Neural cell (in vitro differentiated cells): ENCODE data around the gene TPSAB1. TPM values are rescaled to one million over a fixed set of nuclear protein-coding genes. Genes with fewer than 3 reads are reported as not detected.

Source experiments
- H2AFZ ChIP-seq: fragments of 200-600, 300-800 bp; sonication (generic), shearing (Covaris generic); 2 replicates; pipeline ENCODE4 v1.6.0; 2014; ENCODE audit warnings: low read depth, mild to moderate bottlenecking, antibody characterized with exemption, low read length, moderate library complexity
- H3F3A ChIP-seq: fragments of 200-600 bp; shearing (Covaris generic); 2 replicates; pipeline ENCODE4 v1.6.1; 2016; ENCODE audit warnings: mild to moderate bottlenecking, moderate library complexity, mixed read lengths, antibody characterized with exemption, low read length; ENCODE audit not compliant: insufficient read depth, poor library complexity, severe bottlenecking
- H3K27ac ChIP-seq: fragments of 200-600, 300-800 bp; sonication (generic), shearing (Covaris generic); 2 replicates; pipeline ENCODE4 v1.5.1; 2014; ENCODE audit warnings: mild to moderate bottlenecking, low read length, moderate library complexity
- H3K27me3 ChIP-seq: fragments of 300-800, 200-600 bp; sonication (generic), shearing (Covaris generic); 2 replicates; pipeline ENCODE4 v1.6.0; 2014; ENCODE audit warnings: mild to moderate bottlenecking, low read depth, low read length, moderate library complexity; ENCODE audit not compliant: insufficient read depth
- H3K36me3 ChIP-seq: fragments of 300-800, 200-600 bp; sonication (generic), shearing (Covaris generic); 2 replicates; pipeline ENCODE4 v1.5.1; 2014; ENCODE audit warnings: mild to moderate bottlenecking, antibody characterized with exemption, low read length, moderate library complexity; ENCODE audit not compliant: insufficient read depth
- H3K4me2 ChIP-seq: fragments of 300-800, 200-600 bp; sonication (generic), shearing (Covaris generic); 2 replicates; pipeline ENCODE4 v1.6.0; 2014; ENCODE audit warnings: mild to moderate bottlenecking, low read length
- H3K4me3 ChIP-seq: fragments of 300-800, 200-600 bp; sonication (generic), shearing (Covaris generic); 2 replicates; pipeline ENCODE4 v1.5.1; 2014; ENCODE audit warnings: mild to moderate bottlenecking, low read length, moderate library complexity
- H3K79me2 ChIP-seq: fragments of 200-600 bp; shearing (Covaris generic); replicated peaks from 2 replicates; pipeline ENCODE4 v1.6.0; 2014; ENCODE audit warnings: mild to moderate bottlenecking, low read length, moderate library complexity; ENCODE audit not compliant: insufficient read depth
- H3K9ac ChIP-seq: fragments of 300-800, 200-600 bp; sonication (generic), shearing (Covaris generic); 2 replicates; pipeline ENCODE4 v1.6.1; 2016; ENCODE audit warnings: mild to moderate bottlenecking, low read length, mixed read lengths
- H3K9me2 ChIP-seq: fragments of 200-600 bp; shearing (Covaris generic); 2 replicates; pipeline ENCODE4 v1.6.1; 2016; ENCODE audit warnings: mild to moderate bottlenecking, low read length, mixed read lengths; ENCODE audit not compliant: insufficient read depth
- H3K9me3 ChIP-seq: fragments of 200-600, 300-800 bp; sonication (generic), shearing (Covaris generic); 2 replicates; pipeline ENCODE4 v1.6.1; 2016; ENCODE audit warnings: mild to moderate bottlenecking, mixed run types, low read length, moderate library complexity, mixed read lengths
- H4K20me1 ChIP-seq: fragments of 200-600 bp; shearing (Covaris generic); 2 replicates; pipeline ENCODE4 v1.6.1; 2016; ENCODE audit warnings: mild to moderate bottlenecking, mixed run types; ENCODE audit not compliant: insufficient read depth
- EP300 ChIP-seq: fragments of 450-650 bp; conservative IDR thresholded peaks from 2 replicates; pipeline ENCODE4 v1.6.1; 2014; ENCODE audit warnings: antibody characterized with exemption, mild to moderate bottlenecking, moderate library complexity; ENCODE audit not compliant: poor library complexity, severe bottlenecking
- EZH2 ChIP-seq: fragments of 200-600, 300-800 bp; shearing (Covaris generic), sonication (generic); IDR thresholded peaks from 2 replicates; pipeline ENCODE4 v1.6.1; 2014; ENCODE audit warnings: antibody characterized with exemption, low read length, borderline replicate concordance, mild to moderate bottlenecking; ENCODE audit not compliant: insufficient read depth, poor library complexity, severe bottlenecking
- MXI1 ChIP-seq: fragments of 450-650 bp; conservative IDR thresholded peaks from 2 replicates; pipeline ENCODE4 v1.6.1; 2014; ENCODE audit warnings: antibody characterized with exemption, mild to moderate bottlenecking; ENCODE audit not compliant: poor library complexity, severe bottlenecking
- POLR2AphosphoS5 ChIP-seq: IDR thresholded peaks from 2 replicates; pipeline ENCODE4 v1.6.1; 2012
- RAD21 ChIP-seq: fragments of 450-650 bp; conservative IDR thresholded peaks from 2 replicates; pipeline ENCODE4 v1.6.1; 2014; ENCODE audit warnings: antibody characterized with exemption, mild to moderate bottlenecking, moderate library complexity
- REST ChIP-seq: IDR thresholded peaks from 2 replicates; pipeline ENCODE4 v1.6.1; 2012; ENCODE audit warnings: borderline replicate concordance
- SMC3 ChIP-seq: fragments of 450-650 bp; conservative IDR thresholded peaks from 2 replicates; pipeline ENCODE4 v1.6.1; 2014; ENCODE audit warnings: antibody characterized with exemption, mild to moderate bottlenecking, moderate library complexity; ENCODE audit not compliant: poor library complexity
- TAF1 ChIP-seq: IDR thresholded peaks from 2 replicates; pipeline ENCODE4 v1.6.1; 2012; ENCODE audit warnings: low read depth
- polyA plus RNA-seq: library from polyadenylated mRNA; depleted of rRNA; stranded (reverse); fragments of >200 nt; gene quantifications from 2 replicates; pipeline ENCODE4 v1.2.3, GENCODE V29; 2014
- TF ChIP-seq, protein P1 (sequence below): fragments of 450-650 bp; IDR thresholded peaks from 2 replicates; pipeline ENCODE4 v1.5.1; 2014; ENCODE audit warnings: antibody characterized with exemption, mild to moderate bottlenecking, moderate library complexity; ENCODE audit not compliant: poor library complexity, severe bottlenecking

The TPSAB1 gene
- polyA plus RNA-seq, 1 donor from 2014 or later = not detected

- no peak overlapping the region for H3K4me2 ChIP-seq
- H3K36me3 ChIP-seq = no peaks in the 10 kb centered on the region
- TF ChIP-seq TAF1 = no peak
- TF ChIP-seq EP300 = no peak
- TF ChIP-seq, protein P1, sequence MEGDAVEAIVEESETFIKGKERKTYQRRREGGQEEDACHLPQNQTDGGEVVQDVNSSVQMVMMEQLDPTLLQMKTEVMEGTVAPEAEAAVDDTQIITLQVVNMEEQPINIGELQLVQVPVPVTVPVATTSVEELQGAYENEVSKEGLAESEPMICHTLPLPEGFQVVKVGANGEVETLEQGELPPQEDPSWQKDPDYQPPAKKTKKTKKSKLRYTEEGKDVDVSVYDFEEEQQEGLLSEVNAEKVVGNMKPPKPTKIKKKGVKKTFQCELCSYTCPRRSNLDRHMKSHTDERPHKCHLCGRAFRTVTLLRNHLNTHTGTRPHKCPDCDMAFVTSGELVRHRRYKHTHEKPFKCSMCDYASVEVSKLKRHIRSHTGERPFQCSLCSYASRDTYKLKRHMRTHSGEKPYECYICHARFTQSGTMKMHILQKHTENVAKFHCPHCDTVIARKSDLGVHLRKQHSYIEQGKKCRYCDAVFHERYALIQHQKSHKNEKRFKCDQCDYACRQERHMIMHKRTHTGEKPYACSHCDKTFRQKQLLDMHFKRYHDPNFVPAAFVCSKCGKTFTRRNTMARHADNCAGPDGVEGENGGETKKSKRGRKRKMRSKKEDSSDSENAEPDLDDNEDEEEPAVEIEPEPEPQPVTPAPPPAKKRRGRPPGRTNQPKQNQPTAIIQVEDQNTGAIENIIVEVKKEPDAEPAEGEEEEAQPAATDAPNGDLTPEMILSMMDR = no peak
- TF ChIP-seq RAD21 = no peak
- no peak for TF ChIP-seq EZH2
- no peaks in the 10 kb centered on the region for H3K27me3 ChIP-seq
- no peaks in the 10 kb centered on the region for H3F3A ChIP-seq
- H3K9ac ChIP-seq = no peak overlapping the region
- no peaks in the 10 kb centered on the region for H3K9me2 ChIP-seq
- no peaks in the 10 kb centered on the region for H3K9me3 ChIP-seq
- H3K79me2 ChIP-seq = no peaks in the 10 kb centered on the region
- no peak overlapping the region for H3K27ac ChIP-seq
- no peak overlapping the region for H3K4me3 ChIP-seq
- H4K20me1 ChIP-seq = no peaks in the 10 kb centered on the region
- H2AFZ ChIP-seq = no peak overlapping the region
Measured at GRCh38 chr16:1282324-1282973, 41.9 kb downstream of the TPSAB1 start.

GRCh38 chr16:1283296-1283695 lies 42.8 kb downstream of the TPSAB1 start:
- TF ChIP-seq EZH2 (no peak), POLR2AphosphoS5 (no peak), EP300 (no peak), TAF1 (no peak), MXI1 (no peak)
- TF ChIP-seq, protein P1 = no peak
- H3K9ac ChIP-seq = no peak overlapping the region
- H3K27ac ChIP-seq = no peak overlapping the region
- no peaks in the 10 kb centered on the region for H3K27me3 ChIP-seq
- H4K20me1 ChIP-seq = no peaks in the 10 kb centered on the region
- H3K4me3 ChIP-seq = no peak overlapping the region
- no peaks in the 10 kb centered on the region for H3K36me3 ChIP-seq
- H3K79me2 ChIP-seq = no peaks in the 10 kb centered on the region
- no peaks in the 10 kb centered on the region for H3K9me3 ChIP-seq
- no peak overlapping the region for H3K4me2 ChIP-seq
- no peak overlapping the region for H2AFZ ChIP-seq
- H3K9me2 ChIP-seq = no peaks in the 10 kb centered on the region
- no peaks in the 10 kb centered on the region for H3F3A ChIP-seq

GRCh38 chr16:1283996-1284616 lies 43.6 kb downstream of the TPSAB1 start:
- H3K27ac ChIP-seq = no peak overlapping the region
- no peaks in the 10 kb centered on the region for H3K79me2 ChIP-seq
- H3K9me3 ChIP-seq = no peaks in the 10 kb centered on the region
- H2AFZ ChIP-seq = no peak overlapping the region
- TF ChIP-seq EZH2 = no peak
- no peak for TF ChIP-seq EP300
- no peak for TF ChIP-seq MXI1
- no peak for TF ChIP-seq RAD21
- TF ChIP-seq, protein P1 = no peak
- TF ChIP-seq REST = no peak
- no peak for TF ChIP-seq POLR2AphosphoS5
- TF ChIP-seq TAF1 = no peak
- no peak for TF ChIP-seq SMC3
- no peaks in the 10 kb centered on the region for H3F3A ChIP-seq
- H4K20me1 ChIP-seq = no peaks in the 10 kb centered on the region
- H3K9me2 ChIP-seq = no peaks in the 10 kb centered on the region
- H3K27me3 ChIP-seq = no peaks in the 10 kb centered on the region
- no peak overlapping the region for H3K4me2 ChIP-seq
- H3K36me3 ChIP-seq = no peaks in the 10 kb centered on the region
- H3K9ac ChIP-seq = no peak overlapping the region
- H3K4me3 ChIP-seq = no peak overlapping the region
